Measurements from ENCODE around the gene MYH6.

Gene MYH6

GRCh38 chr14:23405516-23406025 lies 2.5 kb downstream of the MYH6 start:
- no peak overlapping the region for H3K27ac ChIP-seq (replicated peaks)
- H3K4me3 ChIP-seq (replicated peaks; ENCODE audit: insufficient read depth, low read length): no peak overlapping the region
- TF ChIP-seq REST (IDR thresholded peaks at IDR 0.05; ENCODE audit: insufficient replicate concordance, low read depth): no peak
- no peak for TF ChIP-seq CTCF (IDR thresholded peaks at IDR 0.05; ENCODE audit: insufficient read depth, low read length)
- no peak for TF ChIP-seq SPI1 (IDR thresholded peaks at IDR 0.05; ENCODE audit: borderline replicate concordance, low read depth)
- TF ChIP-seq POLR2AphosphoS5 (IDR thresholded peaks at IDR 0.05; ENCODE audit: low read depth): no peak
- no peak for TF ChIP-seq GABPA (IDR thresholded peaks at IDR 0.05; ENCODE audit: low read depth)
- DNase-seq (ENCODE audit: low read depth in 1 of 2, low spot score in 1 of 2): no peak
- H3K27me3 ChIP-seq (ENCODE audit: insufficient read depth, poor library complexity, severe bottlenecking): no peaks in the 10 kb centered on the region

GRCh38 chr14:23405096-23405495 lies 3.0 kb downstream of the MYH6 start:
- TF ChIP-seq CTCF (IDR thresholded peaks at IDR 0.05; ENCODE audit: insufficient read depth, low read length) (no peak), REST (IDR thresholded peaks at IDR 0.05; ENCODE audit: insufficient replicate concordance, low read depth) (no peak), SPI1 (IDR thresholded peaks at IDR 0.05; ENCODE audit: borderline replicate concordance, low read depth) (no peak), POLR2AphosphoS5 (IDR thresholded peaks at IDR 0.05; ENCODE audit: low read depth) (no peak), GABPA (IDR thresholded peaks at IDR 0.05; ENCODE audit: low read depth) (no peak)
- Histone ChIP-seq H3K27me3 (ENCODE audit: insufficient read depth, poor library complexity, severe bottlenecking) (no peaks in the 10 kb centered on the region), H3K4me3 (replicated peaks; ENCODE audit: insufficient read depth, low read length) (no peak overlapping the region), H3K27ac (replicated peaks) (no peak overlapping the region)
- DNase-seq (ENCODE audit: low read depth in 1 of 2, low spot score in 1 of 2): no peak

GRCh38 chr14:23404331-23404900 lies 3.7 kb downstream of the MYH6 start:
- no peak overlapping the region for H3K4me3 ChIP-seq (replicated peaks; ENCODE audit: insufficient read depth, low read length)
- H3K27ac ChIP-seq (replicated peaks): no peak overlapping the region
- no peak for DNase-seq (ENCODE audit: low read depth in 1 of 2, low spot score in 1 of 2)
- TF ChIP-seq GABPA (IDR thresholded peaks at IDR 0.05; ENCODE audit: low read depth): no peak
- TF ChIP-seq POLR2AphosphoS5 (IDR thresholded peaks at IDR 0.05; ENCODE audit: low read depth): no peak
- TF ChIP-seq SPI1 (IDR thresholded peaks at IDR 0.05; ENCODE audit: borderline replicate concordance, low read depth): no peak
- TF ChIP-seq REST (IDR thresholded peaks at IDR 0.05; ENCODE audit: insufficient replicate concordance, low read depth): no peak
- no peak for TF ChIP-seq CTCF (IDR thresholded peaks at IDR 0.05; ENCODE audit: insufficient read depth, low read length)
- no peaks in the 10 kb centered on the region for H3K27me3 ChIP-seq (ENCODE audit: insufficient read depth, poor library complexity, severe bottlenecking)

All from HL-60 (cell line).